MM.1S (cell line): ENCODE data around the gene PHF11.

ENCODE experiments used
- CTCF ChIP-seq: fragments of 300-600 bp; sonication (generic); IDR thresholded peaks from 2 replicates; pipeline ENCODE4 v1.5.1; 2016; ENCODE audit warnings: antibody characterized with exemption, low read length, mixed read lengths
- EZH2 ChIP-seq: fragments of 300-600 bp; sonication (generic); optimal IDR thresholded peaks from 2 replicates; pipeline ENCODE3; 2017; ENCODE audit warnings: low read depth, mild to moderate bottlenecking, antibody characterized with exemption, low read length, mixed read lengths

DNA sequence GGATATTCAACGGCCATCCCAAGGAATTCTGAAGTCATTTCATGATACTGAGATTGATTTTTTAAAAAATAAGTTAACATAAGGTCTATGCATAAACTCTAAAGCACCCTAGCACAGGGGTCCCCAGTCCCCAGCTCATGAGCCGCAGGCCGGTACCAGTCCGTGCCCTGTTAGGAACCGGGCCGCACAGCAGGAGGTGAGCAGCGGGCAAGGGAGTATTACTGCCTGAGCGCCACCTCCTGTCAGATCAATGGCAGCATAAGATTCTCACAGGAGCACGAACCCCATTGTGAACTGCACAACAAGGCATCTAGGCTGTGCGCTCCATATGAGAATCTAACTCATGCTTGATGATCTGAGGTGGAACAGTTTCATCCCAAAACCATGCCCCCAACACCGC, 58.6 kb downstream of the PHF11 start:
- TF ChIP-seq CTCF: no peak
- no peak for TF ChIP-seq EZH2
